ENCODE data around the gene AEBP2. TPM values are rescaled to one million over a fixed set of nuclear protein-coding genes. Genes with fewer than 3 reads are reported as not detected.
"Not testable (repeated sequence)": the region's sequence is repeated elsewhere in the genome, so short reads cannot be mapped to it uniquely, and the experiment has no call there.

Gene AEBP2
- total and polyA plus RNA-seq, 2 of the 8 experiments (the other 6 are each of a cell fraction or from before 2014, with no cell fraction given) = 13.6 to 61.4 TPM

DNA sequence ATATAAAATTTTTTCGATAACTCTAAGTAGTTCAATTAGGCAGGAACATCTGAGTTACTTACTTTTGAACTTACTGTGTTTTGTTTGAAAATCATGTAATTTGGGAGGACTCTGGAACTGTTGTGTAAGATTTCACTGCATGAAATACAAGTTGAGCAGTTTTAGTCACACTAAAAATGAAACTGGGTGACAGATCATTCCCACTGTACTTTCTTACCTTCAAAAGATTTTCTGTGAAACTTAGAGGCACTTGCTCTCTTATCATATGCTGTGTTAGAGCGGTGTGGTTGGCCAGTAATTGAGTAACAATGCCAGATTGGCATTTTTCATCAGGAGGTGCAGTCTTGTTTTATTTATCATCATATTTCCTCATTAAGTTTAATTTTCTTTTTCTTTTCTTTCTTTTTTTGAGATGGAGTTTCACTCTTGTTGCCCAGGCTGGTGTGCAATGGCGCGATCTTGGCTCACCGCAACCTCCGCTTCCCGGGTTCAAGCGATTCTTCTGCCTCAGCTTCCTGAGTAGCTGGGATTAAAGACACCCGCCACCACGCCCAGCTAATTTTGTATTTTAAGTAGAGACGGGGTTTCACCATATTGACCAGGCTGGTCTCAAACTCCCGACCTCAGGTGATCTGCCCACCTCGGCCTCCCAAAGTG is 113.3 kb downstream of the AEBP2 start:
- H3K27me3 ChIP-seq (replicated peaks in 1 of 4; ENCODE audit: control insufficient read depth in 3 of 4, extremely low read depth in 1 of 4, insufficient read depth in 3 of 4, low read length in 3 of 4); H3K4me1 ChIP-seq (replicated peaks in 1 of 4; ENCODE audit: control insufficient read depth in 3 of 4, insufficient read depth in 4 of 4, low read length in 3 of 4); FAIRE-seq; H3K9ac ChIP-seq (replicated peaks in 1 of 4; ENCODE audit: extremely low read depth in 1 of 4, low read depth in 3 of 4, low read length in 3 of 4); H3K18ac ChIP-seq (ENCODE audit: extremely low read depth, low read length); H4K91ac ChIP-seq (replicated peaks; ENCODE audit: insufficient read length, low read length); H3K56ac ChIP-seq (replicated peaks; ENCODE audit: insufficient read length, low read depth, low read length); H3K9me3 ChIP-seq (ENCODE audit: insufficient read depth in 2 of 2, low read depth in 1 of 2, low read length in 1 of 2); H3K4me2 ChIP-seq (ENCODE audit: insufficient read depth in 1 of 2, low read depth in 2 of 2, low read length in 2 of 2); H2BK120ac ChIP-seq (replicated peaks; ENCODE audit: low read depth, low read length); H3K4ac ChIP-seq (replicated peaks; ENCODE audit: insufficient read length, low read depth, low read length); H4K5ac ChIP-seq (ENCODE audit: insufficient read length, low read depth, low read length); H2AFZ ChIP-seq (ENCODE audit: low read length); H3K4me3 ChIP-seq (ENCODE audit: extremely low read depth in 1 of 4, insufficient read depth in 2 of 4, low read depth in 3 of 4, low read length in 4 of 4); H3K14ac ChIP-seq (ENCODE audit: insufficient read length); H2BK20ac ChIP-seq (ENCODE audit: low read length); H4K8ac ChIP-seq (ENCODE audit: extremely low read depth, insufficient read depth, low read length); DNase-seq (ENCODE audit: low read depth in 1 of 2, low spot score in 2 of 2); H3K79me1 ChIP-seq (ENCODE audit: low read depth, low read length); H2BK15ac ChIP-seq (ENCODE audit: low read length); POLR2A ChIA-PET (ENCODE audit: partially characterized antibody); H3K27ac ChIP-seq (ENCODE audit: low read depth, low read length); H3K79me2 ChIP-seq (ENCODE audit: control insufficient read depth in 1 of 2, insufficient read depth in 2 of 2, low read length in 2 of 2); H2AK5ac ChIP-seq (ENCODE audit: low read depth, low read length); H3K23ac ChIP-seq (ENCODE audit: insufficient read length); H3K36me3 ChIP-seq (ENCODE audit: control insufficient read depth in 2 of 4, insufficient read depth in 4 of 4, low read length in 3 of 4); H2BK5ac ChIP-seq (ENCODE audit: low read depth, low read length); H2BK12ac ChIP-seq (ENCODE audit: low read depth, low read length); H3K23me2 ChIP-seq (ENCODE audit: low read depth, low read length); H4K20me1 ChIP-seq (replicated peaks in 1 of 2; ENCODE audit: control insufficient read depth in 1 of 2, insufficient read depth in 2 of 2, low read length in 2 of 2): not testable (repeated sequence)
- CTCF ChIA-PET (ENCODE audit: partially characterized antibody) = interaction anchor here (1.2 kb wide), 1 partner anchor 21 kb away, joined by 3 read pairs; no protein-coding TSS in a partner anchor
- WGBS, 2 experiments (ENCODE audit: extremely low coverage in 1 of 2, insufficient coverage in 1 of 2, insufficient read length in 1 of 2, insufficient replicate concordance in 2 of 2, low coverage in 1 of 2, low lambda C conversion rate in 2 of 2, missing lambda C conversion rate in 1 of 2) = 96% methylated on average over 13 of the region's 13 CpGs; no CpG with 5 or more reads in 1 of the 2 experiments

Data from H1 (cell line).